Mucosa of gallbladder (tissue), 1 donor: Measurements from ENCODE around the gene TMPRSS6. TPM values are rescaled to one million over a fixed set of nuclear protein-coding genes. Genes with fewer than 3 reads are reported as not detected.
"Not testable (repeated sequence)": the region's sequence is repeated elsewhere in the genome, so short reads cannot be mapped to it uniquely, and the experiment has no call there.

Experiments
- DNase-seq: peaks from one replicate; pipeline ENCODE4 v3.0.0-alpha.2; 2020; ENCODE audit warnings: low spot score
- total RNA-seq: library from RNA; stranded (reverse); gene quantifications from one replicate; pipeline ENCODE4 v1.2.1, GENCODE V29; 2021
- donor health status: DM: no; HTN: no; CAD: no.

TMPRSS6 gene
- total RNA-seq, 1 donor from 2014 or later: 9.2 TPM

DNA sequence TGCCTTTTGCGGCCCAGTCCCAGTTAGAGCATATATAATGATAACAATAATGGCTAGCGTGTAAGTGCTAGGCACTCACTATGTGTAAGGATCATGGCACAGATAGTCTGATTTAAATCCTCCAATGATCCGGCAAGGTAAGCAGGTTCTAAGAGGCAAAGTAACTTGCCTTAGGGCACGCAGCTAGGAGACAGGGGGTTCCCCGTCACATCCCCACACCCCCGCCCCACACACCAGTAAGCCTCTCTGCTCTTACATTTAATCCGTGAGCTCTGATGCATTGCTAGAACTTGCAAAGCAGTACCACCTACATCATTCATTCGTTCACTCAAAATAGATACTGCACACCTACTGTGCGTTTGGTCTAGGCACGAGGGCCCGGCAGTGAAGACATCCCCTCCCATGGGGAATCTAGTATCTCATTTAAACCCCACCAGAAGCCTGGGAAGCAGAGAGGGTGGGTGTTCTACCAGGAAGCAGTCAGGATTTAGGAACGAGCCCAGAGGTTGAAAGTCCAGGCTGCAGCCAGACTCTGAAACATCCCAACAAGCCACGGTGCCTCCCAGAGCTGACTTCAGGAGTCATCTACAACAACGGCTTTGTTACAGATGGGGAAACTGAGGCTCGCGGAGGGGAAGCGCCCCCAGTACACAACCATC is 20.6 kb downstream of the TMPRSS6 start:
- DNase-seq: no peak

DNA sequence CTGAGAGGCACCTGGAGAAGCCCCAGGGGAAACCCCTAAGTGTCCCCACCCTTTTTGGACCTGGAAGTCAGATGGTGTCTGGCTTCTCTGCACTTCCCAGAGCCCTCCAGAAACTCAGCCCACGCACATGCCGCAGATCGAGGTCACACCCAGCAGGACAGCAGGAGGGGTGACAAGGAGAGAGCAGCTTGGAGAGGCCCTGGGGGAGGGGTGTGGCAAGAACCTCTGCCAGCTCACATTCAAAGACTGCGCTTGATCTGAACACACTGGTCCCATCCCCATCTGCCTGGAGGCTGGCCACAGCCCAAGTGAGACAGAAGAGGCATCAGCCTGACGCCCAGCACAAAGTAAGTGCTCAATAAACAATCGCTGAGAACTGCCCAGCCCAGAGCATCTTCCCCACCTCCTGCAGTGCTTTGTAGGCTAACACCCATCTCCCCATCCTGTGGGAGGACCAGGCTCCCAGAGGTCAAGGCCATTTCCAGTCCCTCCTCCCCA is 21.4 kb downstream of the TMPRSS6 start:
- DNase-seq: no peak

DNA sequence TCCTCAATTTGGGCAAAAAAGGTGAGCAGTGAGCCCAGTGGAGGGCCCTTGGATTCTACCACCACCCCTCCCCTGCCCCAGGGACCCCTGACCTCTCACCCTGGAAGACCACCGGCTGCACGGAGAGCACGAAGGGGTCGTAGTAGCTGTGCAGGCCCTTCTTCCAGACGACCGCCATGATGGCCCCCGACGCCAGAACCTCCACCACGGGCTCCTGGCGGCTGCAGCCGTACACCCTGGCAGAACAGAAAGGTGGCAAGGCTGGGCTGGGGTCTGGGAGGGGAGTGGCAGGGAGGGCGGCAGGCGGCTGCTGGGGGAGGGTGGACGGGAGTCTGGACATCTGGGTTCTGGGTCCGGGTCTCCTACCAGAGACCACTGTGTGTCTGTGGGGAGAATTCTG is 23.3 kb downstream of the TMPRSS6 start:
- no peak for DNase-seq

DNA sequence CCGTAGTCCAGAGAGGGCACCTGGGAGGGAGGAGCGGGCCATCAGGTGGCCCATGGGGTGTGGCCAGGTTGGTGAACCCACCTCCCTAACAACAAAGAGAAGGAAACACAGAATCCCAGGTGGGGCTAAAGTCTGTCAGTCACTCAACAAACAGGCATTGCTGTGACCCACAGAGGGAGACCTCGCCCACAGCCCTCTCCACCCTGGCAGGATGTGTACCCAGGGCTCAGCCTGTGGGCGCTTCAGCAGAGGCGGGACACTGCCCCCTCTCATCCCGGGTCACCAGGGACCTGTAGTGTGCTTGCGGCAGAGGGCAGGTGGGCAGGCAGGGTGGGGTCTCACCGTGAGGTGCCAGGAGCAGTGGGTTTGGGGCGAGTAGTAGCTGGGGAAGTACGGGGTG is 25.1 kb downstream of the TMPRSS6 start:
- no peak for DNase-seq

DNA sequence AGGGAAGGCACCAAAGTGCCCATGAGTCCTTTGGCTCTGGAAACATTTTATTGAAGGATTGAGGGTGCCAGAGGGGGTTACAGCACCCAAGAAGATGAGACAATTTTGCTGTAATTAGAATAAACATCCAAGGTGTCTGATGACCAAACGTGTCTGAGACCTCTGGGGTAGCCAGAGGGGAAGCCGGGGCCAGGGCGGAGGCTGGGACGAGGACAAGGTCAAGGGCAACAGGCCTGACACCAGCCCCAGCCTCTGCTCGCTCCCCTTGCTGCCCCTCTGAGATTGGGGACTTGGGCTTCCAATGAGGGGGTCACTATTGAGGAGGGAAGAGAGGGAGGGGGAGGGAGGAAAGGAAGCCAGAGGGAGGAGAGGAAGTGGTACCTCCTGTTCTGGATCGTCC is 25.6 kb downstream of the TMPRSS6 start:
- DNase-seq: no peak

DNA sequence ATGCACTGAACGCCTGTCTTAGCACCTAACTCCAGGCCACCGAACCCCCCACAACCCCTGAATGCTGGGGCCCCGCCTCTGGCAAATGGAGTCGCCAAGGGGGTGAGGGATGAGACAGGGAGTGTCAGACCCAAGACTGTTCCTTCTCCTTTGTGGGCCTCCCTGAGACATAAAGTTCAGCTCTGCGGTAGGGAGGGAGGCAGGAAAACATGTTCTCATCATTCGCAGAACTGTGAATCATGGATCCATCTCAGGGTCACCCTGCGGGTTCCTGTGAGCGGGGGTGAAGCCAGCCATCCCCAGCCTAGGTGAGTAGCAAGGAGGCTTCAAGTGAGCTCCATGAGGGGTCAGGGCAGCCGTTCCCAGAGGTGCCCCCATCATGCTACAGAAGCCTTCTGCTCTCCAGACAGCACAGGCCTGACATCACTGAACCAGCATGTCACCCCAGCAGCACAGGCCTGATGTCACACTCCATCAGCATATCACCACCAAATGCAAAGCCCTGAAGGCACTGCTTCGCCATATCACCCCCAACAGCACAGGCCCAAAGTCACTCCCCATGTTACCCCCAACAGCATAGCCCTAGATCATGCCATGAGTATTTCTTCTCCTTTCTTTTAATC is 27.2 kb downstream of the TMPRSS6 start:
- DNase-seq: no peak

DNA sequence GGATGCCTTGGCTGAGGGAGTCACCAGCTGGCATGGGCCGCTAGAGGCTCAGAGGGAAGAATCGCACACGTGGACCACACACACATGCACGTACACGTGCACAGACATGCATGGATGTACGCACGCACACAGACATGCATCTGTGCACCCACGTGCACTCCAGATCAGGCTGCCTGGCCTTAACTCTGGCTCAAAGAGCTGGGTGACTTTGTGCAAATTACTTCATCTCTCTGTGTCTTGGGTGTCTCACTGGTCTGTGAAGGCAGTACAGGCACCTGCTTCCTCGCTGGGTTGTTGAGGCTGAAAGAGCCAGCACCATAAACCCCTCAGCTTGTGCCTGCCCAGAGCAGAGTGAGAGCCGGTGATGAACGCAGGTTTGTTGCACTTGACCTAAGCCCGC is 28.7 kb downstream of the TMPRSS6 start:
- no peak for DNase-seq

DNA sequence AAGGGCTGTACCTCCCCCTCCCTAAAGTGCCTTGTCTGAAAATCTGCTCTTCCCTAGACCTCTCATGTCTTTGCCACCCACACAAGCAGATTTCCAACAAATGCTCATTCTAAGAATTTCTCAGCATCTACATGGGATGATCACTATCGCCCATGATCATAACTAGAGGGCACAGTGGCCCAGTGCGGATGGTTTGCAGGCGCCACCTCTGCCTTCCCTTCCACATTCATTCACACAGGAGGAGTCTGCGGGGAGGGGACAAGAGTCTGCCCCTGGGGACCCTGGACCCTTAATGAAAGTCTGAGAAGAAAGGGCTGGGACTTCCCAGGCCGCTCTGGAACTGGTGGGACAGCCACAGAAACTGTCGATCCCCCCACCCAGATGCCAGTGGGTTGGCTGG is 29.1 kb downstream of the TMPRSS6 start:
- DNase-seq: no peak

DNA sequence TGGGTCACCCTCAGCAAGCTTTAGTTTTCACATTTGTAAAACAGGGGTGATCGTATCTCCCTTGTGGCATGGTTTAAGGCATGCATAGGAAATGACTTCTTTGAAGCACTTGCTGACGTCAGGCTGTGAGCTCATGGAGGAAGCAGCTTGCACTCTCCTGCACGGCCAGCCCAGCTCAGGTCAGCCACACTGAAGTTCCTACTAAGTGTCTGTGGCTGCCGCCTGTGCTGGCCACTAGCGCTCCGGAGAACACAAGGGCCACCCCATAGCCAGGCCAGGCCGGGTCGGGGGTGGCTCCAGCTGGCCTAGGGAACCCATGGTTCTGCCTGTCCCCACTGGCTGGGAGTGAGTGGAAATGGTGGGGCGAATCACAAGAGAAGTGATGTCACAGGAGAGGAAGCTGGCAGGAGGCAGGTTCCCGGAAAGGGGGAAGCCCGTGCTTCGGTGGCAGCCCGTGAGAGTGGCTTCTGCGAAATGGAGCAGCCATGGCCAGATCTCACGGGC is 29.8 kb downstream of the TMPRSS6 start:
- peak; percentile 52 for DNase-seq

DNA sequence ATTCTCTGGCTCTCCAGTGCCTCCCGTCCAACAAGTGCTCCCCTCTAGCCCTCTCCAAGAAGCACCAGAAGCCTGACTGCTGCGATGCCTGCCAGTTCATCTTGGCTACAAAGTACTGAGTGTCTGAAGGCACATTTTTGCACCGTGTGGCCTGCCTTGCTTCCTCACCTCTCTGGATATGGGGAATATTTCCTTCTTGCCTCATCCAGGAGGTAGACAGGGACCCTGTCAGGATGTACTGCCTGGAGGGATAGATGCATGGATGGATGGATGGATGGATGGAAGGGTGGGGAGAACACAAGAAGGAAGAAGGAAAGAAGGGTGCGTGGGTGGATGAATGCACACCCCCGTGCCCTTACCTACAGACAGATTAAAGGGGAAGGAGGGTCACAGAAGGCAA is 30.4 kb downstream of the TMPRSS6 start:
- DNase-seq: no peak

DNA sequence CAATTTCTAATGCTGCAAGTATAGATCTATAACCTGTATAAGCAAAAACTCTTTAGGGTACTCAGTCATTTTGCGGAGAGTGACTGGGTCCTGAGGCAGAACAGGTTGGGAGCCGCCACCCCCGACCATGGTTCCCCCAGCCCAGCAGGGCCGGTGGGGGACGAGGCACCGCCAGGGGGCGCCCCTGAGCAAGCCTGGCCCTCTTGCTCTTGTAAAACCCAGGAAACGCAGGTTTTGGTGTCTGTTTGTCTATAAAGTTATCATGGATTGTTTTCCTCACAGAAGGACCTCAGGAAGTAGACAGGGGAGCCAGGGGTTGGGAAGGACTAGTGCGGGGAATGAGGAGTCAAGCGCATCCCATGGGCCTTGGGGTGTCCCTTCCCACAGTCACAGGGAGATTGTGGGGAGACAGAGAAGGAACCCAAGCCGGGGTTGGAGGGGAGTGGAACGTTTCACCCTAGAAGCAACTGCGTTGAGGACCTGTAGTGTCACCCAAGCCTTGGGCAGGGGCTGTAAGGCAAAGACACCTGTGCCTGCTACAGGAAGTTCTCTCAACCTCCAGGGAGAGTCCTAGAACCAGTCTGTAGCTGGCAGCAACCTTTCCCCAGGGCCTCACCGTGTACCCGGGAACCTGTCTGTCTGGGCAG is 31.6 kb downstream of the TMPRSS6 start:
- peak; percentile 63 for DNase-seq

DNA sequence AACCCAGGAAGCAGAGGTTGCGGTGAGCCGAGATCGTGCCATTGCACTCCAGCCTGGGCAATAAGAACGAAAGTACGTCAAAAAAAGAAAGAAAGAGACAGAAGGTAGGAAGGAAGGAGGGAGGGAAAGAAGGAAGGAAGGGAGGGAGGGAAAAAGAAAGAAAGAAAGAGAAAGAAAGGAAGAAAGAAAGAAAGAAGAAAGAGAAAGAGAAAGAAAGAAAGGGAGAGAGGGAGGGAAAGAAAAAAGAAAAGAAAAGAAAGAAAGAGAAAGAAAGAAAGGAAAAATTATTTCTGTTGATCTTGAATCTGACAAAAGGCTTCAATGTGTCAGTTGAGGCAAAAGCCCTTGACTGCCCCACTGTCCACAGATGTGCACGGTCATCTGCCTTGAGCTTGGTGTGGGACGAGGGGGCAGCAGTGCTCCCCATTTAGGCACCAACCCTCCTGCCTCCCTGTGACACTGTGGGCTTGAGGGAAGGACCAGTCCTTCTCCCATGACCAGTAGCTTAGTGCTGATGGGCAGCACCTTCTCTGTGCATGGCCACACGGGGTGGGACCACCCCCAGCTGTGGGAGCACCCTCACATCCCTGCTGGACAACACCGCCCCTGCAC is 33.6 kb downstream of the TMPRSS6 start:
- DNase-seq: no peak

DNA sequence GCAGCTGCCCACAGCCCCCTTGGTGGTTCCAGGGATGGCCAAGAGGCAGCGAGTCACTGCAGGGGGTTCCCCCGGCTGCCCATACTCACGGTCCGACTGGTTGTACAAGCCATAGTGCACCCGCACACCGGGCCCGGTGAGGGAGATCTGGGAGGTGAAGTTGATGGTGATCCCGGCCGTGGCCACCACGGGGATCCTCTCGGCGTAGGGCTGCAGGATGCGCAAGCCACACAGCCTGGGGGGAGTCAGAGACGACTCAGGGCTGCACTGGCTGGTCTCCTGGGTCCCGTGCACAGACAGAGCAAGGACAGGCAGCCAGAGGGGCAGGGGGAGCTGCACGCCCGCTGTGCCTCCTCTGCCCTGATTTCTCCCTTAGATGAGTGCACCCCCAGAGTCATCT is 34.5 kb downstream of the TMPRSS6 start:
- no peak for DNase-seq

DNA sequence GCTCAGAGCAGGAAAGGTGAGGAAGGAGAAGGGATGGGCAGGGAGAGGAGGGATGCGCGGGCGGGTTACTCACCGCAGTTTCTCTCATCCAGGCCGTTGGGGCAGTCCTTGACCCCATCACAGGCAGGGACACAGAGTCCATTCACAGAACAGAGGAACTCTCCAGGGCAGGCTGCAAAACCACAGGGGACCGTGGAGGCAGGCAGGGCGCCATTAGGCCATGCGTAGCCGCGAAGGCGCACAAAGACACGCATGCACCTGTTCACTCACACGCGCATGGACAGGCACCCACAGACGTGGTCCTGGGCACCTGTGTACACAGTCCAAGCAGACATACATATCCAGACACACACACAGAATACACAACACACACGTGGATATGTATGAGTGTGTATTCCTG is 35.0 kb downstream of the TMPRSS6 start:
- no peak for DNase-seq

DNA sequence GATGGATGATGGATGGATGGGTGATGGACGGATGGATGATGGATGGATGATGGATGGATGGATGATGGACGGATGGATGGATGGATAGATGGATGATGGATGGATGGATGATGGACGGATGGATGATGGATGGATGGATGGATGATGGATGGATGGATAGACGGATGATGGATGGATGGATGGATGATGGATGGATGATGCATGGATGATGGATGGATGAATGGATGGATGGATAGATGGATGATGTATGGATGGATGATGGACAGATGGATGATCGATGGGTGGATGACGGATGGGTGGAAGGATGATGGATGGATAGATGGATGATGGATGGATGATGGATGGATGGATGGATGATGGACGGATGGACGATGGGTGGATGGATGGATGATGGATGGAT is 36.8 kb downstream of the TMPRSS6 start:
- DNase-seq: no peak

DNA sequence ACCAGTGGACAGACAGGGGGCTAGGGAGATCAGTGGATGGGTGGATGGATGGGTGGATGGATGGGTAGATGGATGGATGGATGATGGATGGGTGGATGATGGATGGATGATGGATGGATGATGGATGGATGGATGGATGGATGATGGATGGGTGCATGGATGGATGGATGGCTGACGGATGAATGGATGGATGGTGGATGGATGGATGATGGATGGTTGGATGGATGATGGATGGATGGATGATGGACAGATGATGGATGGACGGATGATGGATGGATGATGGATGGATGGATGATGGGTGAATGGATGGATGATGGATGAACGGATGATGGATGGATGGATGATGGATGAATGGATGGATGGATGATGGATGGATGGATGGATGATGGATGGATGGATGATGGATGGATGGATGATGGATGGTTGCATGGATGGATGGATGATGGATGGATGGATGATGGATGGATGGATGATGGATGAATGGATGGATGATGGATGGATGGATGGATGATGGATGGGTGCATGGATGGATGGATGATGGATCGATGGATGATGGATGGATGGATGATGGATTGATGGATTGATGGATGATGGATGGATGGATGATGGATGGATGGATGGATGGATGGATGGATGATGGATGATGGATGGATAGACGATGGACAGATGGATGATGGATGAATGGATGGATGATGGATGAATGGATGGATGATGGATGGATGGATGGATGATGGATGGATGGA is 37.5 kb downstream of the TMPRSS6 start:
- not testable (repeated sequence) for DNase-seq

DNA sequence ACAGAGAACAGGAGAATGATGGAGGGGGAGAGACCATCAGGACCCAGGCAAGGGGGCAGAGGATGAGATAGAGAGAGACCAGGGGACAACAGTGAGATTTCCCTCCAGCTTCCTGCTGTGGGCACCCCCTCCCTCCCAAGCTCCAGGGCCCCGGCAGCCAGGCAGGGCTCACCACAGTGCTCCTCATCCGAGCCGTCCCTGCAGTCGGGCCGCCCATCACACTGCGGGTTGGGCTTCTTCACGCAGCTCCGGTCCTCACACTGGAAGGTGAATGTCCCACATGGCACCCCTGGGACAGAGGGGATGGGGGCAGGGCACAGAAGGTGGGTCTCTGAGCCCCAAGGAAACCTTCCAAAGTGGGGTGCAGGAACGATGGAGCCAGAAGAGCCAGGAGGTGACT is 38.8 kb downstream of the TMPRSS6 start:
- DNase-seq: no peak

DNA sequence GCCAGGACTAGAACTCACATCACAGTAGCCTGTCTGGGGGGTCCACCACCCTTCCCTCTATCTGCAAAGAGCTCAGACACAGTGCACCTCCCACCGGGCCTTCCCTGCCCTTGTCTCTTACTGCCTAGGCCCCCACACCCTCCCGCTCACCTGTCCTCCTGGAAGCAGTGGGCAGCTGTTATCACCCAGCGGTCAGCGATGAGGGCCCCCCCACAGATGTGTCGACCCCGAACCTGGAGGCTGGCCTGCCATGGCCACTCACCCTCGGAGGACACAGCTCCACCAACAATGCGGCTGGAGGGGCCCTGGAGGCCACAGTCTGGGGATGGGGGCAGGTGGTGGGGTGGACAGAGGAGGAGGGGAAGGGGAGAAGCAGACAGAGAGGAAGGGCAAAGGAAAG is 39.2 kb downstream of the TMPRSS6 start:
- no peak for DNase-seq

DNA sequence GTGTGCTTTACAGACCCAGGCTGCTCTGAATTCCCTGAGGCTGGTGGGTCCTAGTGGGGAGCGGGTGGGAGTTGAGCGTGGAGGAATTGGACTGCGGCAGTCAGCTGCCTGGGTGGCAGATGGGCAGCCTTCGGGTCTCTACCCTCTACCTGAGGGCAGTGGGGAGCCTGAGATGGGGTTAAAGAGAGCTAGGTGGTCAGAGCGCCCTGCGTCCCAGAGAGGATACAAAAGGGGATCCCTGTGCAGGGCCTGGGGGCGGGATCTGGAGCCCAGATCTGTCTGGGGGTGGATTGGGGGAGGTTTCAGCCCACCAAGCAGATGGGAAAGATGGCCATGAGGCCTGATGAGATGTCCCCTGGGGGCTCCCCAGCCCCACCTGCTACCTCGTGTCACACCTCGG is 39.8 kb downstream of the TMPRSS6 start:
- DNase-seq: no peak

DNA sequence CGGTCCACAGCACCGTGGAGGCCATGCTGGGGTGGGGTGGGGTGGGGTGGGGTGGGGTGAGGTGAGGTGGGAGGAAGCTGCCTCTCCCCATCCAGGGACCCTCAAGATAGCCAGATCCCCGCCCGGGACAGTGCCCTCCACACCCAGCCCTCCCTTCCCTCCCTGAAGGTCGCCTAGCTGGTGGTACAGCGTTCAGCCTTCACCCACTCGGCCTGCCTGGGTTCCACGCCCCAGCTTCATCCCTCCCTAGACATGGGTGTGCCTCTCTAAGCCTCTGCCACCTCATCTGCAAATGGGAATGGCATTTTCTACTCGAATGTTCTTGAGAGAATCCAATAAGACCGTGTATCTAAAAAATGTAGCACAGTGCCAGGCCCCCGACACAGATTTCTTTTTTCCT is 40.2 kb downstream of the TMPRSS6 start:
- no peak for DNase-seq

DNA sequence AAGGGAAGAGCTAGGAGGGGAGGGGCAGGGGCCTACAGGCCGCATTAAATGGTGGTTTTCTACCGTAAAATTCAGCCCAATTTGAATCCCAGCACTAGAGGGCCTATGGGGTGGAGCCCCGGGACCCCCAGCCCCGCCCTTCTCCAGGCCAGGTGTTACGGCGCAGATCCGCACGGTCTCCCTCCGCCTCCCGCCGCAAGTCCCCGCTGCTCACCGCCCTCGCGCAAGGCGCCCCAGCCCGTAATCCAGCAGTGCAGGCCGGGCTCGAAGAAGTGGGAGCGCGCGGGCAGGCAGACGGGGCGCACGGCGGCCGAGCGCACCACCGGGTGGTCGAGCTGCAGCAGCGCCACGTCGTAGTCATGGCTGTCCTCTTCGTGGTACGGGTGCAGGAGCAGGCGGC is 40.7 kb downstream of the TMPRSS6 start:
- no peak for DNase-seq

DNA sequence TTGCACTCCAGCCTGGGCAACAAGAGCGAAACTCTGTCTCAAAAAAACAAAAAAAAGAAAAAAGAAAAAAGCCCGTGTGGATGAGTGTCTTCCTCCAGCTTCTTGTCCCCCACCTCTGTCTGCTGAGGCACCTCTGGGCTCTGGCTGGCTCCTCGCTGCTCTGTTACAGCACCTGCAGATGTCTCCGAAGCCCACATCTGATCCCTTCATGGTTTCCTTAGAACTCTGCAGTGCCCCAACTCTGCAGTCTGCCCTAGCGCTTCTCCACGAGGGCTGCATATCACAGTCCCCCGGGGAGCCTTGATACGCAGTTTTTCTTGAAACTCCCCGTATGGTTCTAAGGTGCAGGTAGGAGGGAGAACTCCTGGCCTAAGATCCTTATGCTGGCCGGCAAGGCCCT is 42.1 kb downstream of the TMPRSS6 start:
- no peak for DNase-seq
